ENCODE data around the gene TTC28.

TTC28 gene

GRCh38 chr22:28102151-28102812, 577.4 kb downstream of the TTC28 start:
- TF ChIP-seq CTCF (IDR thresholded peaks at IDR 0.05; ENCODE audit: borderline replicate concordance, control extremely low read depth, extremely low read depth, insufficient read depth, missing control alignments), result no peak
- no peak for DNase-seq (ENCODE audit: low spot score)
- in situ Hi-C loops (cut with MboI; ENCODE audit: low sequenced_read_pairs, unreplicated experiment), result loop anchor here (25.0 kb wide), 1 partner anchor 110 kb away; no protein-coding TSS in a partner anchor

- in situ Hi-C loops (cut with MboI; ENCODE audit: low sequenced_read_pairs, unreplicated experiment), result no loop called here
- TF ChIP-seq CTCF (IDR thresholded peaks at IDR 0.05; ENCODE audit: borderline replicate concordance, control extremely low read depth, extremely low read depth, insufficient read depth, missing control alignments), result no peak
- DNase-seq (ENCODE audit: low spot score), result no peak
Observed at GRCh38 chr22:28097627-28098026, 582.0 kb downstream of the TTC28 start.

- no peak for DNase-seq (ENCODE audit: low spot score)
- TF ChIP-seq CTCF (IDR thresholded peaks at IDR 0.05; ENCODE audit: borderline replicate concordance, control extremely low read depth, extremely low read depth, insufficient read depth, missing control alignments), result no peak
- in situ Hi-C loops (cut with MboI; ENCODE audit: low sequenced_read_pairs, unreplicated experiment), result no loop called here
Observed at GRCh38 chr22:28096161-28096560, 583.5 kb downstream of the TTC28 start.

- DNase-seq (ENCODE audit: low spot score), result no peak
- in situ Hi-C loops (cut with MboI; ENCODE audit: low sequenced_read_pairs, unreplicated experiment), result no loop called here
- no peak for TF ChIP-seq CTCF (IDR thresholded peaks at IDR 0.05; ENCODE audit: borderline replicate concordance, control extremely low read depth, extremely low read depth, insufficient read depth, missing control alignments)
Observed at GRCh38 chr22:28095316-28096095, 584.1 kb downstream of the TTC28 start.

GRCh38 chr22:28094771-28095170, 584.9 kb downstream of the TTC28 start:
- no peak for DNase-seq (ENCODE audit: low spot score)
- TF ChIP-seq CTCF (IDR thresholded peaks at IDR 0.05; ENCODE audit: borderline replicate concordance, control extremely low read depth, extremely low read depth, insufficient read depth, missing control alignments), result no peak
- in situ Hi-C loops (cut with MboI; ENCODE audit: low sequenced_read_pairs, unreplicated experiment), result no loop called here

GRCh38 chr22:28093711-28094110, 585.9 kb downstream of the TTC28 start:
- in situ Hi-C loops (cut with MboI; ENCODE audit: low sequenced_read_pairs, unreplicated experiment), result no loop called here
- TF ChIP-seq CTCF (IDR thresholded peaks at IDR 0.05; ENCODE audit: borderline replicate concordance, control extremely low read depth, extremely low read depth, insufficient read depth, missing control alignments), result no peak
- no peak for DNase-seq (ENCODE audit: low spot score)
